Liver (tissue), 9 donors: ENCODE data around the gene TENT5C. TPM values are rescaled to one million over a fixed set of nuclear protein-coding genes. Genes with fewer than 3 reads are reported as not detected.

Experiments
- DNase-seq: peaks from one replicate; pipeline ENCODE4 v3.0.0-alpha.2; 2017; ENCODE audit warnings: low spot score
- H3K27ac ChIP-seq, 2 donors: one replicate each; pipeline ENCODE4 v1.7.0; 2013; ENCODE audit warnings: inconsistent platforms in 2 of 2, low read length in 2 of 2, control low read depth in 1 of 2, low read depth in 1 of 2, mild to moderate bottlenecking in 1 of 2
- H3K27me3 ChIP-seq, 4 donors: one replicate each; pipeline versions ENCODE4 v1.6.1 to v1.7.0; 2013; ENCODE audit warnings: low read length in 3 of 4, inconsistent platforms in 1 of 4, mild to moderate bottlenecking in 1 of 4, moderate library complexity in 1 of 4; ENCODE audit not compliant: control insufficient read depth in 4 of 4, insufficient read depth in 4 of 4
- H3K36me3 ChIP-seq, 4 donors: one replicate each; pipeline versions ENCODE4 v1.6.1 to v1.7.0; 2013; ENCODE audit warnings: low read length in 3 of 4, mild to moderate bottlenecking in 3 of 4, low read depth in 1 of 4, moderate library complexity in 1 of 4; ENCODE audit not compliant: control insufficient read depth in 4 of 4, insufficient read depth in 3 of 4
- H3K4me1 ChIP-seq, 4 donors: one replicate each; pipeline versions ENCODE4 v1.6.1 to v1.7.0; 2013; ENCODE audit warnings: low read length in 3 of 4, mild to moderate bottlenecking in 3 of 4, moderate library complexity in 1 of 4; ENCODE audit not compliant: control insufficient read depth in 4 of 4, insufficient read depth in 4 of 4
- H3K4me3 ChIP-seq, 3 donors: one replicate each; pipeline versions ENCODE4 v1.6.1 to v1.7.0; 2013; ENCODE audit warnings: low read length in 3 of 3, control low read depth in 1 of 3, low read depth in 1 of 3, mild to moderate bottlenecking in 1 of 3
- H3K9ac ChIP-seq, 2 donors: one replicate each; pipeline ENCODE4 v1.7.0; 2013; ENCODE audit warnings: low read length in 2 of 2, mild to moderate bottlenecking in 2 of 2, moderate library complexity in 2 of 2, control low read depth in 1 of 2, low read depth in 1 of 2
- H3K9me3 ChIP-seq, 4 donors: one replicate each; pipeline versions ENCODE4 v1.6.1 to v1.7.0; 2013; ENCODE audit warnings: low read length in 3 of 4; ENCODE audit not compliant: control insufficient read depth in 4 of 4
- ATF3 ChIP-seq: IDR thresholded peaks from 2 replicates; pipeline ENCODE4 v1.6.1; 2016; ENCODE audit warnings: antibody characterized with exemption
- CTCF ChIP-seq: fragments of 150-350 bp; IDR thresholded peaks from 2 replicates; pipeline ENCODE4 v1.5.1; 2017; ENCODE audit warnings: improper control_type of control experiment, low read depth, low read length; ENCODE audit not compliant: missing input control
- EGR1 ChIP-seq, 2 donors: IDR thresholded peaks; 2 replicates each; pipeline ENCODE4 v1.6.1; 2016 to 2018; ENCODE audit warnings: antibody characterized with exemption in 2 of 2, low read depth in 2 of 2
- FOXA1 ChIP-seq: IDR thresholded peaks from 2 replicates; pipeline ENCODE4 v1.6.1; 2016; ENCODE audit warnings: antibody characterized with exemption
- FOXA2 ChIP-seq: IDR thresholded peaks from 2 replicates; pipeline ENCODE4 v1.6.1; 2016; ENCODE audit warnings: antibody characterized with exemption
- GABPA ChIP-seq, 2 donors: IDR thresholded peaks in 1 of 2; conservative IDR thresholded peaks in 1 of 2; 2 replicates each; pipeline ENCODE4 v1.6.1; 2016; ENCODE audit warnings: antibody characterized with exemption in 2 of 2, mild to moderate bottlenecking in 1 of 2, moderate library complexity in 1 of 2
- HNF4G ChIP-seq: IDR thresholded peaks from 2 replicates; pipeline ENCODE4 v1.6.1; 2016; ENCODE audit warnings: antibody characterized with exemption
- MAX ChIP-seq: IDR thresholded peaks from 2 replicates; pipeline ENCODE4 v1.6.1; 2016; ENCODE audit warnings: antibody characterized with exemption
- NR2F2 ChIP-seq: IDR thresholded peaks from 2 replicates; pipeline ENCODE4 v1.6.1; 2016; ENCODE audit warnings: antibody characterized with exemption
- REST ChIP-seq: IDR thresholded peaks from 2 replicates; pipeline ENCODE4 v1.6.1; 2016; ENCODE audit warnings: antibody characterized with exemption, mild to moderate bottlenecking
- SP1 ChIP-seq: IDR thresholded peaks from 2 replicates; pipeline ENCODE4 v1.6.1; 2018; ENCODE audit warnings: antibody characterized with exemption, mild to moderate bottlenecking
- YY1 ChIP-seq: IDR thresholded peaks from 2 replicates; pipeline ENCODE4 v1.6.1; 2016; ENCODE audit warnings: antibody characterized with exemption, mild to moderate bottlenecking
- ZBTB33 ChIP-seq: IDR thresholded peaks from 2 replicates; pipeline ENCODE4 v1.6.1; 2016; ENCODE audit warnings: antibody characterized with exemption
- WGBS: extraction: QIAGEN DNeasy Blood & Tissue Kit; methylation state at CpG from one replicate; pipeline ENCODE4 v1.1.7; 2013; 5-methylcytosine and 5-hydroxymethylcytosine counted together
- polyA plus RNA-seq, 2 donors: library from polyadenylated mRNA; stranded (reverse) in 1 of 2; unstranded in 1 of 2; fragments of 200-250 nt in 1 of 2; fragments of >200 nt in 1 of 2; fragmentation: Nextera tagmentation in 1 of 2; extraction: Ambion mirVana in 1 of 2; gene quantifications; one replicate each; pipeline versions ENCODE4 v1.2.1 to v1.2.3, GENCODE V29; 2013 to 2015
- total RNA-seq, 2 donors: library from RNA; depleted of rRNA; stranded (reverse); fragments of >200 nt; gene quantifications; one replicate each; pipeline ENCODE4 v1.2.3, GENCODE V29; 2014
- donor health status: healthy.
- donor health status: healthy.
- donor health status: healthy.
- donor health status: healthy.
- donor health status: healthy.

Gene TENT5C
- total and polyA plus RNA-seq, 4 donors = 1.1 to 200 (median 4.8) TPM

GRCh38 chr1:117564227-117565075, 41.4 kb upstream of the TENT5C start (continued):
- TF ChIP-seq ZBTB33 (no peak), GABPA (IDR thresholded peaks at IDR 0.05 in 1 of 2, conservative IDR thresholded peaks at IDR 0.05 in 1 of 2) (no peak), ATF3 (no peak), SP1 (no peak), MAX (no peak), EGR1 (IDR thresholded peaks at IDR 0.05; ENCODE audit: low read depth in 2 of 2) (no peak), FOXA2 (no peak)

- Histone ChIP-seq H3K9ac (no peak overlapping the region), H3K9me3 (no peaks in the 10 kb centered on the region), H3K27ac (no peak overlapping the region), H3K4me1 (peaks cover 0 to 7% (median 0%) of the 10 kb centered on the region in 4 donors), H3K27me3 (no peaks in the 10 kb centered on the region), H3K36me3 (no peaks in the 10 kb centered on the region), H3K4me3 (no peak overlapping the region)
- no peak for TF ChIP-seq NR2F2
- no peak for TF ChIP-seq FOXA2
- no peak for TF ChIP-seq GABPA (IDR thresholded peaks at IDR 0.05 in 1 of 2, conservative IDR thresholded peaks at IDR 0.05 in 1 of 2)
- TF ChIP-seq YY1 = no peak
- no peak for TF ChIP-seq ZBTB33
- TF ChIP-seq HNF4G = no peak
- TF ChIP-seq REST = no peak
- TF ChIP-seq CTCF = no peak
- no peak for TF ChIP-seq FOXA1
- DNase-seq = peak; percentile 8
- WGBS = 87% methylated on average over 4 of the region's 4 CpGs
Measured at GRCh38 chr1:117565076-117565556, 40.7 kb upstream of the TENT5C start.
